ENCODE results near the gene DLGAP5. TPM values are rescaled to one million over a fixed set of nuclear protein-coding genes. Genes with fewer than 3 reads are reported as not detected.

Gene DLGAP5
- total and polyA plus RNA-seq, 2 of the 4 experiments (the other 2 are of a cell fraction), result 14.9 to 19.0 TPM

DNA sequence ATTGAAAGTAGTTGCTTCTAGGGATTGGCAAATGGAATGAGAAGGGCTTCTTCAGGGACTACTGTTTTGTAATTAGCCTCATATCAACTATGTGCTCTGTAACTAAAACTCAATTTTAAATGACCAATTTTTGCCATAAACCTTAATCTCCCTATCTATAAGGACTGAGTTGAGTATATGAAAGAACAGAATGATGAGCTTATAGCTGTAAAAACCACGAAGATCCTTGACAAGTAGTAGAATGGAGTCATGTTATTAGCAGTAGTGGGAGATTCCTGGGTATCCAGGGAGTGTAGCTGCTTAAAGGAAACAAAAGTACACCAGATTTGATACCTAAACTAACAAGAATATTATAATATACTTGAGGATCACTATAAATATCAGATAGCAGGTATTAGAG, 34.3 kb downstream of the DLGAP5 start:
- POLR2A ChIA-PET (ENCODE audit: unreplicated experiment), result no interaction called here
- Histone ChIP-seq H3K4me2 (ENCODE audit: low read depth, low read length) (no peak overlapping the region), H3K4me3 (ENCODE audit: insufficient read depth, low read depth, low read length) (no peak overlapping the region), H2BK20ac (ENCODE audit: low read depth, low read length) (no peak overlapping the region), H3K9me3 (ENCODE audit: control insufficient read depth, insufficient read depth, low read length) (no peaks in the 10 kb centered on the region), H2BK15ac (ENCODE audit: low read depth, low read length) (no peak overlapping the region), H3K4me1 (ENCODE audit: control insufficient read depth, insufficient read depth, low read length) (peaks cover 3% of the 10 kb centered on the region; the same call in 1 of the 2 replicates), H4K91ac (ENCODE audit: insufficient read depth, low read depth, low read length) (no peak overlapping the region), H2AK9ac (replicated peaks; ENCODE audit: low read depth, low read length, poor library complexity) (no peak overlapping the region), H3K9me1 (ENCODE audit: insufficient read depth, low read length) (no peaks in the 10 kb centered on the region), H2BK120ac (ENCODE audit: low read depth, low read length) (no peak overlapping the region), H2AK5ac (ENCODE audit: low read depth, low read length) (no peak overlapping the region), H3K4ac (ENCODE audit: low read depth, low read length) (no peak overlapping the region), H3K27me3 (ENCODE audit: control insufficient read depth, insufficient read depth, low read length) (no peaks in the 10 kb centered on the region), H3K79me1 (ENCODE audit: low read depth in 1 of 2, low read length in 2 of 2) (peaks cover 14 to 19% of the 10 kb centered on the region in 2 experiments; a peak in 3 of 4 replicates), H4K8ac (ENCODE audit: low read depth in 2 of 2, low read length in 2 of 2) (no peak overlapping the region), H2BK5ac (ENCODE audit: low read depth, low read length, poor library complexity, severe bottlenecking) (no peak overlapping the region), H4K20me1 (ENCODE audit: insufficient read depth, low read length) (no peaks in the 10 kb centered on the region), H3K14ac (replicated peaks; ENCODE audit: low read depth, low read length) (no peak overlapping the region), H2AFZ (replicated peaks; ENCODE audit: low read length, poor library complexity) (no peak overlapping the region), H3K23ac (ENCODE audit: low read depth, low read length) (no peak overlapping the region), H3K56ac (ENCODE audit: extremely low read depth, insufficient read depth, low read length) (no peak overlapping the region), H3K27ac (ENCODE audit: insufficient read depth, low read length) (no peak overlapping the region), H3K36me3 (ENCODE audit: control insufficient read depth, insufficient read depth, low read length) (no peaks in the 10 kb centered on the region), H3K9ac (ENCODE audit: low read depth, low read length) (no peak overlapping the region), H3K18ac (ENCODE audit: low read depth, low read length) (no peak overlapping the region), H4K5ac (ENCODE audit: low read depth, low read length) (no peak overlapping the region)
- in situ Hi-C loops (cut with MboI; ENCODE audit: low sequenced_read_pairs), result no loop called here
- dilution Hi-C loops (cut with HindIII; ENCODE audit: low sequenced_read_pairs, unreplicated experiment), result no loop called here
- TF ChIP-seq NFE2L2 (IDR thresholded peaks at IDR 0.05; ENCODE audit: low read depth, low read length) (no peak), BHLHE40 (IDR thresholded peaks at IDR 0.05; ENCODE audit: low read depth, low read length) (no peak), ELK1 (IDR thresholded peaks at IDR 0.05; ENCODE audit: borderline replicate concordance, low read depth, low read length) (no peak), MAZ (IDR thresholded peaks at IDR 0.05; ENCODE audit: borderline replicate concordance, low read depth, low read length) (no peak), RAD21 (IDR thresholded peaks at IDR 0.05; ENCODE audit: low read length) (no peak), CHD1 (IDR thresholded peaks at IDR 0.05; ENCODE audit: low read depth, low read length) (no peak), FOS (IDR thresholded peaks at IDR 0.05; ENCODE audit: low read depth, low read length) (no peak), RFX5 (IDR thresholded peaks at IDR 0.05; ENCODE audit: low read depth, low read length) (no peak), SMC3 (IDR thresholded peaks at IDR 0.05; ENCODE audit: low read depth, low read length) (no peak), RCOR1 (IDR thresholded peaks at IDR 0.05; ENCODE audit: insufficient replicate concordance, low read length) (no peak), CEBPB (IDR thresholded peaks at IDR 0.05; ENCODE audit: low read depth, low read length) (no peak)
- TF ChIP-seq, protein P1, sequence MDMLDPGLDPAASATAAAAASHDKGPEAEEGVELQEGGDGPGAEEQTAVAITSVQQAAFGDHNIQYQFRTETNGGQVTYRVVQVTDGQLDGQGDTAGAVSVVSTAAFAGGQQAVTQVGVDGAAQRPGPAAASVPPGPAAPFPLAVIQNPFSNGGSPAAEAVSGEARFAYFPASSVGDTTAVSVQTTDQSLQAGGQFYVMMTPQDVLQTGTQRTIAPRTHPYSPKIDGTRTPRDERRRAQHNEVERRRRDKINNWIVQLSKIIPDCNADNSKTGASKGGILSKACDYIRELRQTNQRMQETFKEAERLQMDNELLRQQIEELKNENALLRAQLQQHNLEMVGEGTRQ (IDR thresholded peaks at IDR 0.05; ENCODE audit: low read depth, low read length), result no peak
- ATAC-seq (ENCODE audit: low read depth), result no peak
- intact Hi-C loops (cut with micrococcal nuclease), result no loop called here
- WGBS, 2 experiments (ENCODE audit: extremely low coverage in 2 of 2, insufficient read length in 1 of 2), result no CpG with 5 or more reads among the region's 1 CpG
- DNase-seq, result no peak
- no TSS peak for BruUV-seq (replicated peaks)
- CTCF ChIA-PET, result no interaction called here
